GM19395 (cell line): ENCODE results near the gene TMC1.

ENCODE experiments used
- ATAC-seq: cut with Tn5 transposase; IDR thresholded peaks from one replicate; pipeline ENCODE4 v1.9.1; 2021; ENCODE audit warnings: mild to moderate bottlenecking, moderate library complexity; ENCODE audit not compliant: unreplicated experiment

TMC1 gene

DNA sequence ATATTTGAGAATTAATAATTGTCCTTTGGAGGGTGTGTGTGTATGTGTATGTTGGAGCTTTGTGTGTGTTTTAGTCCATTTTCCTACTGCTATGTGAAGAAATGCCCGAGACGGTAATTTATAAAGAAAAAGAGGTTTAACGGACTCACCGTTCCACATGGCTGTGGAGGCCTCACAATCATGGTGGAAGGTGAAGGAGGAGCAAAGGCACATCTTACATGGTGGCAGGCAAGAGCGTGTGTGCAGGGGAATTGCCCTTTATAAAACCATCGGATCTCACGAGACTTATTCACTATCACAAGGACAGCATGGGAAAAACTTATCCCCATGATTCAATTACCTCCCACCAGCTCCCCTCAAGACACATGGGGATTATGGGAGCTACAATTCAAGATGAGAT is 44.1 kb downstream of the TMC1 start:
- no peak for ATAC-seq

- ATAC-seq = no peak
These were observed 52.9 kb downstream of the TMC1 start for GRCh38 chr9:72574156-72574810.

DNA sequence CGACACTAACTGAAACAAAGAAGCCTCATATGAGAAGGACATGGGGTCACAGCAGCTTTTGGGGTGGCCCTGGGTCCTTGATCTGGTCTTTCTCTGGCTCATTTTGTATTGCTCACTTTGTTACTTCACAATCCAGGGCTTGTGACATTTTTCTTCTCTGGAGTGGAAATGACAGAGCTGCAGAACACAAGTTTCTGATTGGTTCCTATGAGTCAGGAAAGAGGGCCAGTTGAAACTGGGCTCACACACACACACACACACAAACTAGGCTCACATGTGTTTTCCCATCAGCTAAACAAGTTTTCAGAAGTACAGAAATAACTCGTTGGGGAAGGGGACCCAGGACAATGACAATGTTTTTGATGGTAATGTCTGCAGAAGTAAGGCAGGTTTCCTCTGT is 54.3 kb downstream of the TMC1 start:
- ATAC-seq = no peak

GRCh38 chr9:72576087-72576486 is 54.7 kb downstream of the TMC1 start:
- ATAC-seq = no peak

- no peak for ATAC-seq
These were observed 55.9 kb downstream of the TMC1 start for GRCh38 chr9:72577212-72577753.

- ATAC-seq = no peak
These were observed 57.8 kb downstream of the TMC1 start for GRCh38 chr9:72579190-72579589.

- ATAC-seq = no peak
These were observed 58.6 kb downstream of the TMC1 start for GRCh38 chr9:72579880-72580550.

DNA sequence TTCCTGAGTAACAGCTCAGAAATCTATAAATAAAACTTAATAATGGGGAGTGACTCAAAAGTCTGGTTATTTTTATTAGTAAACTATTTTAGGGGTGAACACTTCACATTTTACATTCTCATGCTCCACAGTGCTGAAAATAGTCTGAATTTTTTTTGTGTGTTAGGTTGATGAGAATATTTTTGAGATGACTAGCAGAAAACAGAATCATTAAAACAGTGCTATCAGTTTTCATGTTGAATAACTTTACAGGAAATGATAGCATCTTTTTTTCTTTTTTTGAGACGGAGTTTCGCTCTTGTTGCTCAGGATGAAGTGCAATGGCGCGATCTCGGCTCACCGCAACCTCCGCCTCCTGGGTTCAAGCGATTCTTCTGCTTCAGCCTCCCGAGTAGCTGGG is 60.3 kb downstream of the TMC1 start:
- ATAC-seq = no peak

- no peak for ATAC-seq
These were observed 62.0 kb downstream of the TMC1 start for GRCh38 chr9:72583370-72583769.

GRCh38 chr9:72586388-72587130 is 65.2 kb downstream of the TMC1 start:
- ATAC-seq = peak; percentile 68

GRCh38 chr9:72588336-72588735 is 66.9 kb downstream of the TMC1 start:
- no peak for ATAC-seq

GRCh38 chr9:72589667-72590521 is 68.5 kb downstream of the TMC1 start:
- ATAC-seq = no peak

DNA sequence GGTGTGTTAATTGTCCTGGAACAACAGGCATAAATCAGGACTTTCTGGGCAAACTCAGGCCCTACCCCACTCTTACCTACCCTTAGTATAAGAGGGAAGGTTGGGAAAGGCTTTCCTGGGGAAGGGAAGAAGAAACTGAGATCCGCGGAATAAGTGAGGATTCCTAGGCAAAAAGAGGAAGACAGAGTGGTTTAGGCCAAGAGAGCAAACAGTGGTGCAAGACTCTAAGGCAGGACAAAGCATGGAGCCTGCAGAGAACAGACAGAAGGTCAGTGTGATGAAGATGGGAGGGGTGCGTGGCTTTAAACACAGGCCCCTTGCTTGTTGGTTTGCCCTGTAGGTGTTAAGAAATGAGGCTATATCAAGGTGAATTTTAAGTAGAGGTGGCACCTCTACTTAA is 69.4 kb downstream of the TMC1 start:
- no peak for ATAC-seq

GRCh38 chr9:72592502-72593403 is 71.3 kb downstream of the TMC1 start:
- ATAC-seq = peak; percentile 85

- no peak for ATAC-seq
These were observed 75.2 kb downstream of the TMC1 start for GRCh38 chr9:72596451-72597180.

- no peak for ATAC-seq
These were observed 75.7 kb downstream of the TMC1 start for GRCh38 chr9:72597181-72597517.

DNA sequence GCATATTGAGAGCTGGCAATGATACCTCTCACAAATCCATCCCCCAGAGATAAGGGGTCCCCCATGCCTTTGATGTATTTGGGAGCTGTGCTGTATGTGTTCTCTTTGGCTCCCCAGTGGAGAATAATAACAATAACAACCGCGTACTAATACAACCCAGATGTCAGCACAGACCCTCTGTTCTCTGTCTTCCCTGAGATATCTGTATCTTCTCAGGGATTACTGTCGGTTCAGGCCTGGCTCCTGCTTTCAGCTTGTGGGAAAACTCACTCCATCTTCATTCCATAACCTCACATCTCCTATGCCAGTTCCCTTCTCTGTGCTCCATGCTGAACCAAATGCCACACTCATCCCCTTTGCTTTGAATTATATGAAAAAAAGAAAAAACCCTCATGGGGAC is 76.2 kb downstream of the TMC1 start:
- ATAC-seq = no peak

DNA sequence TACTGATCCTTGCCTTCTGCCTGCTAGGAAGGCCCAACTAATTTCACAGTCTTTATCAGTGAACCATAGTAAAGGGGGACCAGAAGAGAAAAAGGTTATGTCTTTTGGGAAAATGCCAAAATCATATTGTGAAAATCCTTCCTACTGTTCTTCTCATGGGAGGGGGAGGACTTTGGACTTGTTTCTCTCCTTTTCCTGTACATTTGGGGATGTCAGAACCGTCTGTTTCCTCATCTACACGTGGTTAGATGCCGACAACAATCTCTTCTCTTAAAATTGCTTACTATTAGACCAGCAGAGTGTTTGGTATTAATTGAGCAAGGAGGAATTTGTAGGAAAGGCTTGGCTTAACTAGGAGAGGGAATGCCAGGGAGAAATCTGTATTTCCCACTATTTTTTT is 77.2 kb downstream of the TMC1 start:
- ATAC-seq = no peak

DNA sequence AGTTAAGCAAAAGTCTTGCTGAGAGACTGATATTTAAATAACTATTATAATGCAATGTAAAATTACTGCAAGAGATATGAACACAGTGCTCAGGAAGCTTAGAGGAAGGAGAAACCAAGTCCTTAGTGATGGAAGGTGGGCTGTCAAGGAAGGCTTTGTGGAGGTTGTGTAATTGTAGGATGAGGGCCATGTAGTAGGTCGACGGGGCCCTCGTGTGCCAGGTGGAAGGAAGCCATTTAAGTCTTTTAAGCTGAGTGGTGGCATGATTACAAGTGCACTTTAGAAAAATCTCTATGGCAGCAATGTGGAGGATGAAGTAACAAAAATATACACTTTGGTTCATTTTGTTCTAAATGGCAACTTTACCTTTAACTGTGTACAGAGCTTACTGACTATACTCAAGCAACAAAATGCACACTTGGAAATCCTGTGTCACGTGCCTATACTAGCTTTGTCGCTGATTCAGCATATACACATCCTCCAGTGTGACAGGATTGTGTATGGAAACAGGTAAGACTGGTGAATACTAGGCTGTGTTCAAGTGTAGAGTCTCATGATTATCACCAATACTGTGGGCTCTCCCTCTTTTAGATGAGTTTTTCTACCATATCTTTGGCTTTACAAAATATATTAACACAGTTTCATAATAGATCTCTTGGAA is 78.6 kb downstream of the TMC1 start:
- ATAC-seq = no peak
